K562 (cell line): ENCODE results near the gene MCAM. TPM values are rescaled to one million over a fixed set of nuclear protein-coding genes. Genes with fewer than 3 reads are reported as not detected.

Experiments
- ATF1 ChIP-seq, 2 experiments: fragments of 450-650 bp in 1 of 2; IDR thresholded peaks; 2 replicates each; pipeline ENCODE4 v1.6.1; 2016; ENCODE audit warnings: missing compliant biosample characterization in 1 of 2, missing genetic modification characterization in 1 of 2
- ATF7 ChIP-seq: fragments of 450-650 bp; IDR thresholded peaks from 2 replicates; pipeline ENCODE4 v1.7.1; 2014; ENCODE audit warnings: mild to moderate bottlenecking, moderate library complexity
- BCL6 ChIP-seq: fragments of 250-450 bp; sonication (Bioruptor Pico); IDR thresholded peaks from 2 replicates; pipeline ENCODE4 v1.4.0; 2020
- BRD9 ChIP-seq: fragments of 450-650 bp; IDR thresholded peaks from 2 replicates; pipeline ENCODE4 v1.6.1; 2018; ENCODE audit warnings: low read depth; ENCODE audit not compliant: partially characterized antibody
- CAMTA2 ChIP-seq: fragments of 250-450 bp; sonication (Bioruptor Pico); conservative IDR thresholded peaks from 2 replicates; pipeline ENCODE4 v1.5.1; 2022
- CCNT2 ChIP-seq: IDR thresholded peaks from 2 replicates; pipeline ENCODE4 v1.6.1; 2011; ENCODE audit warnings: borderline replicate concordance, low read depth, mild to moderate bottlenecking, moderate library complexity, mixed read lengths, low read length; ENCODE audit not compliant: insufficient read length; ENCODE audit errors: extremely low read depth
- CREB5 ChIP-seq: fragments of 250-450 bp; sonication (Bioruptor Pico); IDR thresholded peaks from 2 replicates; pipeline ENCODE4 v1.5.0; 2020; ENCODE audit warnings: mild to moderate bottlenecking
- CTCFL ChIP-seq: IDR thresholded peaks from 2 replicates; pipeline ENCODE4 v1.6.1; 2011; ENCODE audit warnings: borderline replicate concordance, low read depth, mild to moderate bottlenecking, moderate library complexity, low read length; ENCODE audit not compliant: insufficient read depth, poor library complexity, severe bottlenecking
- E4F1 ChIP-seq: fragments of 250-450 bp; sonication (Bioruptor Pico); IDR thresholded peaks from 2 replicates; pipeline ENCODE4 v1.5.0; 2021; ENCODE audit warnings: mild to moderate bottlenecking, borderline replicate concordance
- GTF2F1 ChIP-seq: IDR thresholded peaks from 2 replicates; pipeline ENCODE4 v1.6.1; 2011; ENCODE audit warnings: low read depth, low read length, improper control_type of control experiment
- HDAC3 ChIP-seq: fragments of 450-650 bp; IDR thresholded peaks from 2 replicates; pipeline ENCODE4 v1.6.1; 2018; ENCODE audit warnings: borderline replicate concordance, mild to moderate bottlenecking, moderate library complexity; ENCODE audit not compliant: partially characterized antibody
- HNRNPK ChIP-seq: fragments of 200-400 bp; formaldehyde crosslinking; IDR thresholded peaks from one replicate; pipeline ENCODE4 v1.6.1; 2018; ENCODE audit warnings: mild to moderate bottlenecking, low read depth, low read length; ENCODE audit not compliant: poor library complexity, severe bottlenecking
- KLF6 ChIP-seq: fragments of 250-450 bp; sonication (Bioruptor Pico); IDR thresholded peaks from 2 replicates; pipeline ENCODE4 v1.4.0; 2020; ENCODE audit warnings: mild to moderate bottlenecking, moderate library complexity, borderline replicate concordance
- L3MBTL2 ChIP-seq: fragments of 450-650 bp; IDR thresholded peaks from 2 replicates; pipeline ENCODE4 v1.6.1; 2016; ENCODE audit warnings: mild to moderate bottlenecking, moderate library complexity
- LCOR ChIP-seq: sonication (generic); formaldehyde crosslinking; IDR thresholded peaks from 2 replicates; pipeline ENCODE4 v1.8.0; 2022; ENCODE audit warnings: mild to moderate bottlenecking, missing genetic modification reagents
- NR2F6 ChIP-seq: fragments of 450-650 bp; formaldehyde crosslinking; IDR thresholded peaks from 2 replicates; pipeline ENCODE4 v1.4.0; 2020; ENCODE audit warnings: mild to moderate bottlenecking
- RBM15 ChIP-seq: fragments of 200-400 bp; formaldehyde crosslinking; IDR thresholded peaks from 2 replicates; pipeline ENCODE4 v1.6.1; 2018; ENCODE audit warnings: mild to moderate bottlenecking, low read length, moderate library complexity; ENCODE audit not compliant: insufficient read depth
- ZBTB9 ChIP-seq: fragments of 450-650 bp; formaldehyde crosslinking; IDR thresholded peaks from 2 replicates; pipeline ENCODE4 v1.4.0; 2020; ENCODE audit warnings: mild to moderate bottlenecking, moderate library complexity
- ZNF445 ChIP-seq: fragments of 250-450 bp; sonication (Bioruptor Pico); IDR thresholded peaks from 2 replicates; pipeline ENCODE4 v1.4.0; 2020; ENCODE audit warnings: low read depth, mild to moderate bottlenecking, moderate library complexity
- ZZZ3 ChIP-seq: fragments of 450-650 bp; IDR thresholded peaks from 2 replicates; pipeline ENCODE4 v1.6.1; 2016; ENCODE audit warnings: antibody characterized with exemption, mild to moderate bottlenecking, moderate library complexity
- polyA plus RNA-seq, 8 experiments: library from polyadenylated mRNA; depleted of rRNA in 4 of 8; stranded (reverse) in 5 of 8; unstranded in 3 of 8; fragments of >200 nt; fragmentation: Nextera tagmentation in 2 of 8; fragmentation: Illumina TruSeq in 1 of 8; extraction: Ambion mirVana in 2 of 8; extraction: Trizol in 1 of 8; gene quantifications; 2 replicates each; pipeline versions ENCODE4 v1.2.1 to v1.2.3, GENCODE V29; 2011 to 2014; ENCODE audit warnings: inconsistent platforms in 1 of 8, missing spikeins in 1 of 8
- total RNA-seq, 7 experiments: library from RNA; depleted of rRNA in 6 of 7; stranded (reverse); fragments of >200 nt in 6 of 7; fragmentation: Illumina TruSeq in 2 of 7; extraction: Trizol in 2 of 7; gene quantifications; 2 replicates each; pipeline versions ENCODE4 v1.2.1 to v1.2.3, GENCODE V29; 2011 to 2021; ENCODE audit warnings: low replicate concordance in 1 of 7

MCAM gene
- total and polyA plus RNA-seq, 9 of the 15 experiments (the other 6 are each of a cell fraction or from before 2014, with no cell fraction given) = 14.7 to 118 (median 53.6) TPM

- TF ChIP-seq ZBTB9 (peak; percentile 59; the same call in 1 of the 2 replicates), BRD9 (peak; percentile 73), HDAC3 (no peak), L3MBTL2 (peak; percentile 66), LCOR (CRISPR knock-in tag) (0 out of 2 replicates have a peak, but pooled peaks have one; percentile 32), ATF7 (peak; percentile 52), ZZZ3 (no peak), BCL6 (CRISPR knock-in tag) (no peak), KLF6 (CRISPR knock-in tag) (no peak), CAMTA2 (CRISPR knock-in tag) (no peak), RBM15 (no peak), ATF1 (CRISPR knock-in tag; IDR thresholded peaks at IDR 0.05) (no peak), ATF1 (tag; IDR thresholded peaks at IDR 0.05) (peak; percentile 72), GTF2F1 (no peak), CTCFL (peak; percentile 61), CCNT2 (peak; percentile 46), E4F1 (CRISPR knock-in tag) (no peak), HNRNPK (no peak), NR2F6 (CRISPR knock-in tag) (no peak), CREB5 (no peak), ZNF445 (CRISPR knock-in tag) (no peak)
Observed at GRCh38 chr11:119356349-119357031, 39.6 kb upstream of the MCAM start (continued).
